Measurements from ENCODE around the gene LINC00305. TPM values are rescaled to one million over a fixed set of nuclear protein-coding genes. Genes with fewer than 3 reads are reported as not detected.

Gene LINC00305
- total and polyA plus RNA-seq, 4 experiments from 2014 or later: not detected

- no peak for DNase-seq
- ChIA-PET POLR2A (ENCODE audit: partially characterized antibody) (no interaction called here), CTCF (ENCODE audit: partially characterized antibody) (no interaction called here)
- no peaks in the 10 kb centered on the region for H3K4me1 ChIP-seq (ENCODE audit: insufficient read depth, low read length)
- no peaks in the 10 kb centered on the region for H3K9me3 Mint-ChIP-seq
- intact Hi-C loops (cut with micrococcal nuclease): loop anchor here (10.0 kb wide), 1 partner anchor 61 kb away; no protein-coding TSS in a partner anchor
- H3K9me3 ChIP-seq (ENCODE audit: control insufficient read depth in 1 of 2, low read length in 2 of 2): no peaks in the 10 kb centered on the region
- H3K4me3 ChIP-seq (ENCODE audit: low read length in 2 of 2): no peak overlapping the region
- H3K27ac Mint-ChIP-seq: no peak overlapping the region
- peaks cover 4% of the 10 kb centered on the region for H3K27me3 ChIP-seq (ENCODE audit: insufficient read depth, low read length)
- H3K36me3 Mint-ChIP-seq: no peaks in the 10 kb centered on the region
- peaks cover 0 to 4% of the 10 kb centered on the region in 2 donors for H3K27me3 Mint-ChIP-seq
- no peaks in the 10 kb centered on the region for H3K36me3 ChIP-seq (ENCODE audit: insufficient read depth, low read length)
- no peak overlapping the region for H3K27ac ChIP-seq (ENCODE audit: low read depth, low read length)
- no peak overlapping the region for H3K4me3 Mint-ChIP-seq
- H3K4me1 Mint-ChIP-seq: no peaks in the 10 kb centered on the region
Observed at GRCh38 chr18:64134044-64134747, 14.7 kb downstream of the LINC00305 start.

GRCh38 chr18:64132871-64133270 lies 16.0 kb downstream of the LINC00305 start:
- CTCF ChIA-PET (ENCODE audit: partially characterized antibody): no interaction called here
- H3K9me3 Mint-ChIP-seq: no peaks in the 10 kb centered on the region
- no peak overlapping the region for H3K27ac ChIP-seq (ENCODE audit: low read depth, low read length)
- H3K36me3 ChIP-seq (ENCODE audit: insufficient read depth, low read length): no peaks in the 10 kb centered on the region
- no peaks in the 10 kb centered on the region for H3K4me1 Mint-ChIP-seq
- no peak overlapping the region for H3K4me3 ChIP-seq (ENCODE audit: low read length in 2 of 2)
- H3K9me3 ChIP-seq (ENCODE audit: control insufficient read depth in 1 of 2, low read length in 2 of 2): no peaks in the 10 kb centered on the region
- intact Hi-C loops (cut with micrococcal nuclease): loop anchor here (10.0 kb wide), 1 partner anchor 62 kb away; no protein-coding TSS in a partner anchor
- H3K27ac Mint-ChIP-seq: peak overlapping the region in 1 of 7 donors; percentile 32
- no peaks in the 10 kb centered on the region for H3K36me3 Mint-ChIP-seq
- peaks cover 4% of the 10 kb centered on the region for H3K27me3 ChIP-seq (ENCODE audit: insufficient read depth, low read length)
- no peak for DNase-seq
- no peak overlapping the region for H3K4me3 Mint-ChIP-seq
- no peaks in the 10 kb centered on the region for H3K4me1 ChIP-seq (ENCODE audit: insufficient read depth, low read length)
- H3K27me3 Mint-ChIP-seq: peaks cover 0 to 1% of the 10 kb centered on the region in 2 donors
- POLR2A ChIA-PET (ENCODE audit: partially characterized antibody): no interaction called here

GRCh38 chr18:64131314-64131713 lies 17.6 kb downstream of the LINC00305 start:
- Histone ChIP-seq H3K4me3 (ENCODE audit: low read length in 2 of 2) (no peak overlapping the region), H3K4me1 (ENCODE audit: insufficient read depth, low read length) (no peaks in the 10 kb centered on the region), H3K36me3 (ENCODE audit: insufficient read depth, low read length) (no peaks in the 10 kb centered on the region), H3K9me3 (ENCODE audit: control insufficient read depth in 1 of 2, low read length in 2 of 2) (no peaks in the 10 kb centered on the region), H3K27ac (ENCODE audit: low read depth, low read length) (no peak overlapping the region), H3K27me3 (ENCODE audit: insufficient read depth, low read length) (peaks cover 4% of the 10 kb centered on the region)
- no peak overlapping the region for H3K27ac Mint-ChIP-seq
- CTCF ChIA-PET (ENCODE audit: partially characterized antibody): no interaction called here
- intact Hi-C loops (cut with micrococcal nuclease): loop anchor here (10.0 kb wide), 1 partner anchor 63 kb away; no protein-coding TSS in a partner anchor
- POLR2A ChIA-PET (ENCODE audit: partially characterized antibody): no interaction called here
- no peaks in the 10 kb centered on the region for H3K36me3 Mint-ChIP-seq
- DNase-seq: no peak
- H3K9me3 Mint-ChIP-seq: no peaks in the 10 kb centered on the region
- H3K4me3 Mint-ChIP-seq: no peak overlapping the region
- H3K4me1 Mint-ChIP-seq: no peaks in the 10 kb centered on the region
- peaks cover 0 to 1% of the 10 kb centered on the region in 2 donors for H3K27me3 Mint-ChIP-seq

- H3K27me3 Mint-ChIP-seq: peaks cover 0 to 2% of the 10 kb centered on the region in 2 donors
- Histone ChIP-seq H3K4me1 (ENCODE audit: insufficient read depth, low read length) (no peaks in the 10 kb centered on the region), H3K36me3 (ENCODE audit: insufficient read depth, low read length) (no peaks in the 10 kb centered on the region), H3K9me3 (ENCODE audit: control insufficient read depth in 1 of 2, low read length in 2 of 2) (no peaks in the 10 kb centered on the region), H3K27me3 (ENCODE audit: insufficient read depth, low read length) (no peaks in the 10 kb centered on the region), H3K4me3 (ENCODE audit: low read length in 2 of 2) (no peak overlapping the region), H3K27ac (ENCODE audit: low read depth, low read length) (no peak overlapping the region)
- no peak overlapping the region for H3K27ac Mint-ChIP-seq
- no peak for DNase-seq
- H3K9me3 Mint-ChIP-seq: no peaks in the 10 kb centered on the region
- no peaks in the 10 kb centered on the region for H3K4me1 Mint-ChIP-seq
- no peaks in the 10 kb centered on the region for H3K36me3 Mint-ChIP-seq
- ChIA-PET CTCF (ENCODE audit: partially characterized antibody) (no interaction called here), POLR2A (ENCODE audit: partially characterized antibody) (no interaction called here)
- H3K4me3 Mint-ChIP-seq: no peak overlapping the region
- intact Hi-C loops (cut with micrococcal nuclease): no loop called here
Observed at GRCh38 chr18:64127172-64127571, 21.7 kb downstream of the LINC00305 start.

- POLR2A ChIA-PET (ENCODE audit: partially characterized antibody): no interaction called here
- Mint-ChIP-seq H3K4me1 (no peaks in the 10 kb centered on the region), H3K9me3 (no peaks in the 10 kb centered on the region), H3K27me3 (no peaks in the 10 kb centered on the region), H3K4me3 (no peak overlapping the region), H3K27ac (no peak overlapping the region), H3K36me3 (no peaks in the 10 kb centered on the region)
- H3K4me3 ChIP-seq (ENCODE audit: low read length in 2 of 2): no peak overlapping the region
- no peak for DNase-seq
- H3K36me3 ChIP-seq (ENCODE audit: insufficient read depth, low read length): no peaks in the 10 kb centered on the region
- intact Hi-C loops (cut with micrococcal nuclease): no loop called here
- H3K4me1 ChIP-seq (ENCODE audit: insufficient read depth, low read length): no peaks in the 10 kb centered on the region
- H3K9me3 ChIP-seq (ENCODE audit: control insufficient read depth in 1 of 2, low read length in 2 of 2): no peaks in the 10 kb centered on the region
- no peaks in the 10 kb centered on the region for H3K27me3 ChIP-seq (ENCODE audit: insufficient read depth, low read length)
- CTCF ChIA-PET (ENCODE audit: partially characterized antibody): no interaction called here
- H3K27ac ChIP-seq (ENCODE audit: low read depth, low read length): no peak overlapping the region
Observed at GRCh38 chr18:64119916-64120315, 29.0 kb downstream of the LINC00305 start.

GRCh38 chr18:64118406-64118805 lies 30.5 kb downstream of the LINC00305 start:
- Histone ChIP-seq H3K9me3 (ENCODE audit: control insufficient read depth in 1 of 2, low read length in 2 of 2) (no peaks in the 10 kb centered on the region), H3K36me3 (ENCODE audit: insufficient read depth, low read length) (no peaks in the 10 kb centered on the region), H3K27me3 (ENCODE audit: insufficient read depth, low read length) (no peaks in the 10 kb centered on the region), H3K4me3 (ENCODE audit: low read length in 2 of 2) (no peak overlapping the region), H3K4me1 (ENCODE audit: insufficient read depth, low read length) (no peaks in the 10 kb centered on the region), H3K27ac (ENCODE audit: low read depth, low read length) (no peak overlapping the region)
- intact Hi-C loops (cut with micrococcal nuclease): no loop called here
- DNase-seq: no peak
- Mint-ChIP-seq H3K27ac (no peak overlapping the region), H3K4me3 (no peak overlapping the region), H3K9me3 (no peaks in the 10 kb centered on the region), H3K27me3 (no peaks in the 10 kb centered on the region), H3K36me3 (no peaks in the 10 kb centered on the region), H3K4me1 (no peaks in the 10 kb centered on the region)
- ChIA-PET CTCF (ENCODE audit: partially characterized antibody) (interaction anchor here (0.6 kb wide), 1 partner anchor 1244 kb away, joined by 3 read pairs; no protein-coding TSS in a partner anchor), POLR2A (ENCODE audit: partially characterized antibody) (interaction anchor here (0.9 kb wide), 1 partner anchor 55 kb away, joined by 3 read pairs; no protein-coding TSS in a partner anchor)

GRCh38 chr18:64116571-64117175 lies 32.2 kb downstream of the LINC00305 start:
- POLR2A ChIA-PET (ENCODE audit: partially characterized antibody): no interaction called here
- CTCF ChIA-PET (ENCODE audit: partially characterized antibody): no interaction called here
- no peak overlapping the region for H3K4me3 ChIP-seq (ENCODE audit: low read length in 2 of 2)
- Mint-ChIP-seq H3K4me1 (no peaks in the 10 kb centered on the region), H3K27ac (no peak overlapping the region), H3K9me3 (peaks cover 0 to 3% (median 0%) of the 10 kb centered on the region in 8 donors), H3K4me3 (no peak overlapping the region), H3K27me3 (no peaks in the 10 kb centered on the region), H3K36me3 (no peaks in the 10 kb centered on the region)
- intact Hi-C loops (cut with micrococcal nuclease): no loop called here
- H3K27ac ChIP-seq (ENCODE audit: low read depth, low read length): no peak overlapping the region
- no peaks in the 10 kb centered on the region for H3K36me3 ChIP-seq (ENCODE audit: insufficient read depth, low read length)
- no peak for DNase-seq
- no peaks in the 10 kb centered on the region for H3K4me1 ChIP-seq (ENCODE audit: insufficient read depth, low read length)
- no peaks in the 10 kb centered on the region for H3K27me3 ChIP-seq (ENCODE audit: insufficient read depth, low read length)
- H3K9me3 ChIP-seq (ENCODE audit: control insufficient read depth in 1 of 2, low read length in 2 of 2): no peaks in the 10 kb centered on the region

All from CD4-positive, alpha-beta memory T cell (primary cell).